HEK293 (cell line): Measurements from ENCODE around the gene TSTD2.
A peak's percentile ranks its signal among the peaks of the same experiment; 100 is the strongest.

Source experiments
- CTCF ChIA-PET: fragments of 350-600 bp; formaldehyde crosslinking; extraction: SDS; loops from one replicate; lab custom pipeline; 2021; ENCODE audit warnings: antibody characterized with exemption; lab: Yijun Ruan, JAX
- POLR2A ChIA-PET: fragments of 300-600 bp; formaldehyde crosslinking; extraction: SDS; loops from one replicate; lab custom pipeline; 2020; ENCODE audit warnings: antibody characterized with exemption, inconsistent platforms; lab: Yijun Ruan, JAX
- H3K27ac ChIP-seq: fragments of 200-500 bp; sonication (Bioruptor generic); 2 replicates; pipeline ENCODE4 v1.5.1; 2014; ENCODE audit warnings: low read depth, low read length, control low read depth, inconsistent platforms; ENCODE audit errors: extremely low read depth
- H3K36me3 ChIP-seq, 2 experiments: fragments of 200-500 bp in 1 of 2; sonication (Bioruptor generic) in 1 of 2; 1 replicate in 1 of 2; 2 replicates in 1 of 2; pipeline ENCODE4 v1.5.1; 2014 to 2017; ENCODE audit warnings: inconsistent platforms in 2 of 2, low read length in 2 of 2; ENCODE audit not compliant: control insufficient read depth in 2 of 2, insufficient read depth in 1 of 2
- H3K4me1 ChIP-seq: fragments of 200-500 bp; sonication (Bioruptor generic); 2 replicates; pipeline ENCODE4 v1.5.1; 2014; ENCODE audit warnings: mild to moderate bottlenecking, low read length, inconsistent platforms; ENCODE audit not compliant: control insufficient read depth, insufficient read depth
- H3K4me3 ChIP-seq: 2 replicates; pipeline ENCODE4 v1.5.1; 2011; ENCODE audit warnings: low read depth, mild to moderate bottlenecking, control low read depth, low read length, moderate library complexity
- H3K9me3 ChIP-seq: fragments of 200-500 bp; sonication (Bioruptor generic); 2 replicates; pipeline ENCODE4 v1.5.1; 2014; ENCODE audit warnings: low read depth, low read length, inconsistent platforms; ENCODE audit not compliant: control insufficient read depth, insufficient read depth
- HOXC10 ChIP-seq: sonication (generic); formaldehyde crosslinking; IDR thresholded peaks from 2 replicates; pipeline ENCODE4 v1.8.1; 2023; ENCODE audit warnings: mild to moderate bottlenecking, missing genetic modification reagents
- KLF9 ChIP-seq: fragments of 450-650 bp; formaldehyde crosslinking; IDR thresholded peaks from 2 replicates; pipeline ENCODE4 v1.5.1; 2016; ENCODE audit warnings: missing biosample characterization, missing genetic modification characterization, low read depth
- ZBTB48 ChIP-seq: fragments of 450-650 bp; formaldehyde crosslinking; IDR thresholded peaks from 2 replicates; pipeline ENCODE4 v1.5.1; 2016; ENCODE audit warnings: missing biosample characterization, missing genetic modification characterization
- ZNF112 ChIP-seq: fragments of 450-650 bp; formaldehyde crosslinking; IDR thresholded peaks from 2 replicates; pipeline ENCODE4 v1.5.0; 2017; ENCODE audit warnings: missing biosample characterization, missing genetic modification characterization
- ZNF121 ChIP-seq: fragments of 450-650 bp; formaldehyde crosslinking; IDR thresholded peaks from 2 replicates; pipeline ENCODE4 v1.5.1; 2016; ENCODE audit warnings: missing biosample characterization, missing genetic modification characterization
- ZNF157 ChIP-seq: fragments of 450-650 bp; formaldehyde crosslinking; IDR thresholded peaks from 2 replicates; pipeline ENCODE4 v1.5.1; 2016; ENCODE audit warnings: missing biosample characterization, missing genetic modification characterization
- ZNF174 ChIP-seq: fragments of 450-650 bp; formaldehyde crosslinking; IDR thresholded peaks from 2 replicates; pipeline ENCODE4 v1.5.0; 2017; ENCODE audit warnings: missing biosample characterization, mild to moderate bottlenecking, missing genetic modification characterization
- ZNF175 ChIP-seq: fragments of 450-650 bp; formaldehyde crosslinking; IDR thresholded peaks from 2 replicates; pipeline ENCODE4 v1.5.1; 2016; ENCODE audit warnings: missing biosample characterization, missing genetic modification characterization
- ZNF549 ChIP-seq: fragments of 450-650 bp; IDR thresholded peaks from 2 replicates; pipeline ENCODE4 v1.5.1; 2018; ENCODE audit warnings: missing biosample characterization, missing genetic modification characterization, mild to moderate bottlenecking, inconsistent platforms, moderate library complexity
- ZNF654 ChIP-seq: fragments of 450-650 bp; formaldehyde crosslinking; IDR thresholded peaks from 2 replicates; pipeline ENCODE4 v1.5.1; 2016; ENCODE audit warnings: low read depth, missing biosample characterization, missing genetic modification characterization
- ZNF660 ChIP-seq: fragments of 450-650 bp; IDR thresholded peaks from 2 replicates; pipeline ENCODE4 v1.5.1; 2018; ENCODE audit warnings: missing biosample characterization, mild to moderate bottlenecking, missing genetic modification characterization
- ZNF664 ChIP-seq: fragments of 450-650 bp; formaldehyde crosslinking; IDR thresholded peaks from 2 replicates; pipeline ENCODE4 v1.5.1; 2016; ENCODE audit warnings: missing biosample characterization, missing genetic modification characterization
- ZNF692 ChIP-seq: fragments of 450-650 bp; formaldehyde crosslinking; IDR thresholded peaks from 2 replicates; pipeline ENCODE4 v1.5.1; 2016; ENCODE audit warnings: missing biosample characterization, missing genetic modification characterization
- TF ChIP-seq, protein P1 (sequence below): fragments of 450-650 bp; formaldehyde crosslinking; optimal IDR thresholded peaks from 2 replicates; pipeline ENCODE3; 2016; ENCODE audit warnings: missing biosample characterization, mild to moderate bottlenecking, missing genetic modification characterization
- TF ChIP-seq, protein P2 (sequence below): fragments of 450-650 bp; formaldehyde crosslinking; IDR thresholded peaks from 2 replicates; pipeline ENCODE4 v1.5.1; 2016; ENCODE audit warnings: missing biosample characterization, missing genetic modification characterization
- TF ChIP-seq, protein P3 (sequence below): fragments of 450-650 bp; formaldehyde crosslinking; IDR thresholded peaks from 2 replicates; pipeline ENCODE4 v1.5.1; 2017; ENCODE audit warnings: missing biosample characterization, missing genetic modification characterization
- TF ChIP-seq, protein P4 (sequence below): fragments of 450-650 bp; formaldehyde crosslinking; IDR thresholded peaks from 2 replicates; pipeline ENCODE4 v1.5.1; 2016; ENCODE audit warnings: missing biosample characterization, missing genetic modification characterization
- TF ChIP-seq, protein P5 (sequence below): fragments of 450-650 bp; formaldehyde crosslinking; IDR thresholded peaks from 2 replicates; pipeline ENCODE4 v1.5.1; 2016; ENCODE audit warnings: missing biosample characterization, missing genetic modification characterization
- TF ChIP-seq, protein P6 (sequence below): fragments of 450-650 bp; formaldehyde crosslinking; IDR thresholded peaks from 2 replicates; pipeline ENCODE4 v1.5.1; 2017; ENCODE audit warnings: missing biosample characterization, missing genetic modification characterization

TSTD2 gene

DNA sequence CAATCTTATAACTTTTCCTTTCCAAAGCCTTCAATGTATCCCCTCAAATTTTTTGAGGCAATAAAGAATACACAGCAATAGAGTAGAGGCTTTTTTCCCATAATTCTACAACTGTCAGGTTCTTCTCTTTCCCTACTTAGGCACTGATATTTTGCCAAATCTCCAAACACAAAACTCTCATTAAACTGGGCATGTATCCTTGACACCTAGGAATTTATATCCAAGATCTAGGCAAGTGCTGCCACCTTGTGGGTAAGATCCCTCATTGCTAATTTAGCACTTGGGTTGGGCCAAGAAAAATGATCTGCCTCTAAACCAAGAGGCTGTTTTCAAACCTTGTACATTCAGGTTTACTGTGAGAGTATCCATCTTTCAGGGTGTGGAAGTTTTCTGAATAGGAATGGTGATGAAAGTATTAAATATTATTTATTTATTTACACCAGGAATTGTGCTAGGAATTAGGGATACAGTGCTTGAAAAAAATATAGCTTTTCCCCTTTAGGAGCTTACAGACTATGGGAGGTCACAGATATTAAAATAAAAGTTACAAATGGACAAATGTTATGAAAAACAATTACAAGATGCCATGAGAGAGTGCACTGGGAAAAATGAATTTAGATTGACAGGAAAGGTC, 17.6 kb downstream of the TSTD2 start:
- ChIA-PET POLR2A (interaction anchor here (0.6 to 1.0 kb wide), 2 partner anchors 18 kb away, joined by 3 to 7 read pairs; partner anchors contain the start of genes NCBP1 and TSTD2), CTCF (interaction anchor here (0.6 to 13.2 kb wide), 59 partner anchors 9 to 1465 kb away, joined by 3 to 255 read pairs (median 4); partner anchors contain the start of genes TDRD7, TMOD1, TSTD2 and XPA)
- Histone ChIP-seq H3K27ac (no peak overlapping the region), H3K4me3 (no peak overlapping the region), H3K36me3 (peaks cover 0 to 70% of the 10 kb centered on the region in 2 experiments; a peak in 2 of 3 replicates), H3K4me1 (no peaks in the 10 kb centered on the region), H3K9me3 (no peaks in the 10 kb centered on the region)
- no peak for TF ChIP-seq ZNF174 (tag by site-specific recombination)
- TF ChIP-seq ZNF175 = no peak
- no peak for TF ChIP-seq ZNF549 (tag by site-specific recombination)
- TF ChIP-seq, protein P1, sequence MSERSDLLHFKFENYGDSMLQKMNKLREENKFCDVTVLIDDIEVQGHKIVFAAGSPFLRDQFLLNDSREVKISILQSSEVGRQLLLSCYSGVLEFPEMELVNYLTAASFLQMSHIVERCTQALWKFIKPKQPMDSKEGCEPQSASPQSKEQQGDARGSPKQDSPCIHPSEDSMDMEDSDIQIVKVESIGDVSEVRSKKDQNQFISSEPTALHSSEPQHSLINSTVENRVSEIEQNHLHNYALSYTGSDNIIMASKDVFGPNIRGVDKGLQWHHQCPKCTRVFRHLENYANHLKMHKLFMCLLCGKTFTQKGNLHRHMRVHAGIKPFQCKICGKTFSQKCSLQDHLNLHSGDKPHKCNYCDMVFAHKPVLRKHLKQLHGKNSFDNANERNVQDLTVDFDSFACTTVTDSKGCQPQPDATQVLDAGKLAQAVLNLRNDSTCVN (tag by site-specific recombination) = no peak
- TF ChIP-seq, protein P2, sequence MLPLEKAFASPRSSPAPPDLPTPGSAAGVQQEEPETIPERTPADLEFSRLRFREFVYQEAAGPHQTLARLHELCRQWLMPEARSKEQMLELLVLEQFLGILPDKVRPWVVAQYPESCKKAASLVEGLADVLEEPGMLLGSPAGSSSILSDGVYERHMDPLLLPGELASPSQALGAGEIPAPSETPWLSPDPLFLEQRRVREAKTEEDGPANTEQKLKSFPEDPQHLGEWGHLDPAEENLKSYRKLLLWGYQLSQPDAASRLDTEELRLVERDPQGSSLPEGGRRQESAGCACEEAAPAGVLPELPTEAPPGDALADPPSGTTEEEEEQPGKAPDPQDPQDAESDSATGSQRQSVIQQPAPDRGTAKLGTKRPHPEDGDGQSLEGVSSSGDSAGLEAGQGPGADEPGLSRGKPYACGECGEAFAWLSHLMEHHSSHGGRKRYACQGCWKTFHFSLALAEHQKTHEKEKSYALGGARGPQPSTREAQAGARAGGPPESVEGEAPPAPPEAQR = no peak
- no peak for TF ChIP-seq ZNF692
- no peak for TF ChIP-seq ZBTB48 (tag by site-specific recombination)
- TF ChIP-seq ZNF660 (tag by site-specific recombination) = 0 out of 2 replicates have a peak, but pooled peaks have one; percentile 48
- TF ChIP-seq ZNF121 (tag by site-specific recombination) = peak; percentile 18; the same call in 1 of the 2 replicates
- TF ChIP-seq, protein P3, sequence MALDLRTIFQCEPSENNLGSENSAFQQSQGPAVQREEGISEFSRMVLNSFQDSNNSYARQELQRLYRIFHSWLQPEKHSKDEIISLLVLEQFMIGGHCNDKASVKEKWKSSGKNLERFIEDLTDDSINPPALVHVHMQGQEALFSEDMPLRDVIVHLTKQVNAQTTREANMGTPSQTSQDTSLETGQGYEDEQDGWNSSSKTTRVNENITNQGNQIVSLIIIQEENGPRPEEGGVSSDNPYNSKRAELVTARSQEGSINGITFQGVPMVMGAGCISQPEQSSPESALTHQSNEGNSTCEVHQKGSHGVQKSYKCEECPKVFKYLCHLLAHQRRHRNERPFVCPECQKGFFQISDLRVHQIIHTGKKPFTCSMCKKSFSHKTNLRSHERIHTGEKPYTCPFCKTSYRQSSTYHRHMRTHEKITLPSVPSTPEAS (tag by site-specific recombination) = no peak
- no peak for TF ChIP-seq ZNF112 (tag by site-specific recombination)
- TF ChIP-seq ZNF157 (tag by site-specific recombination) = no peak
- TF ChIP-seq, protein P4, sequence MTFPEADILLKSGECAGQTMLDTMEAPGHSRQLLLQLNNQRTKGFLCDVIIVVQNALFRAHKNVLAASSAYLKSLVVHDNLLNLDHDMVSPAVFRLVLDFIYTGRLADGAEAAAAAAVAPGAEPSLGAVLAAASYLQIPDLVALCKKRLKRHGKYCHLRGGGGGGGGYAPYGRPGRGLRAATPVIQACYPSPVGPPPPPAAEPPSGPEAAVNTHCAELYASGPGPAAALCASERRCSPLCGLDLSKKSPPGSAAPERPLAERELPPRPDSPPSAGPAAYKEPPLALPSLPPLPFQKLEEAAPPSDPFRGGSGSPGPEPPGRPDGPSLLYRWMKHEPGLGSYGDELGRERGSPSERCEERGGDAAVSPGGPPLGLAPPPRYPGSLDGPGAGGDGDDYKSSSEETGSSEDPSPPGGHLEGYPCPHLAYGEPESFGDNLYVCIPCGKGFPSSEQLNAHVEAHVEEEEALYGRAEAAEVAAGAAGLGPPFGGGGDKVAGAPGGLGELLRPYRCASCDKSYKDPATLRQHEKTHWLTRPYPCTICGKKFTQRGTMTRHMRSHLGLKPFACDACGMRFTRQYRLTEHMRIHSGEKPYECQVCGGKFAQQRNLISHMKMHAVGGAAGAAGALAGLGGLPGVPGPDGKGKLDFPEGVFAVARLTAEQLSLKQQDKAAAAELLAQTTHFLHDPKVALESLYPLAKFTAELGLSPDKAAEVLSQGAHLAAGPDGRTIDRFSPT (tag by site-specific recombination) = no peak
- no peak for TF ChIP-seq ZNF664 (tag by site-specific recombination)
- TF ChIP-seq ZNF654 (tag by site-specific recombination) = peak; percentile 89
- TF ChIP-seq, protein P5, sequence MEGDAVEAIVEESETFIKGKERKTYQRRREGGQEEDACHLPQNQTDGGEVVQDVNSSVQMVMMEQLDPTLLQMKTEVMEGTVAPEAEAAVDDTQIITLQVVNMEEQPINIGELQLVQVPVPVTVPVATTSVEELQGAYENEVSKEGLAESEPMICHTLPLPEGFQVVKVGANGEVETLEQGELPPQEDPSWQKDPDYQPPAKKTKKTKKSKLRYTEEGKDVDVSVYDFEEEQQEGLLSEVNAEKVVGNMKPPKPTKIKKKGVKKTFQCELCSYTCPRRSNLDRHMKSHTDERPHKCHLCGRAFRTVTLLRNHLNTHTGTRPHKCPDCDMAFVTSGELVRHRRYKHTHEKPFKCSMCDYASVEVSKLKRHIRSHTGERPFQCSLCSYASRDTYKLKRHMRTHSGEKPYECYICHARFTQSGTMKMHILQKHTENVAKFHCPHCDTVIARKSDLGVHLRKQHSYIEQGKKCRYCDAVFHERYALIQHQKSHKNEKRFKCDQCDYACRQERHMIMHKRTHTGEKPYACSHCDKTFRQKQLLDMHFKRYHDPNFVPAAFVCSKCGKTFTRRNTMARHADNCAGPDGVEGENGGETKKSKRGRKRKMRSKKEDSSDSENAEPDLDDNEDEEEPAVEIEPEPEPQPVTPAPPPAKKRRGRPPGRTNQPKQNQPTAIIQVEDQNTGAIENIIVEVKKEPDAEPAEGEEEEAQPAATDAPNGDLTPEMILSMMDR (tag by site-specific recombination) = 0 out of 2 replicates have a peak, but pooled peaks have one; percentile 43
- TF ChIP-seq KLF9 (tag by site-specific recombination) = no peak
- TF ChIP-seq, protein P6, sequence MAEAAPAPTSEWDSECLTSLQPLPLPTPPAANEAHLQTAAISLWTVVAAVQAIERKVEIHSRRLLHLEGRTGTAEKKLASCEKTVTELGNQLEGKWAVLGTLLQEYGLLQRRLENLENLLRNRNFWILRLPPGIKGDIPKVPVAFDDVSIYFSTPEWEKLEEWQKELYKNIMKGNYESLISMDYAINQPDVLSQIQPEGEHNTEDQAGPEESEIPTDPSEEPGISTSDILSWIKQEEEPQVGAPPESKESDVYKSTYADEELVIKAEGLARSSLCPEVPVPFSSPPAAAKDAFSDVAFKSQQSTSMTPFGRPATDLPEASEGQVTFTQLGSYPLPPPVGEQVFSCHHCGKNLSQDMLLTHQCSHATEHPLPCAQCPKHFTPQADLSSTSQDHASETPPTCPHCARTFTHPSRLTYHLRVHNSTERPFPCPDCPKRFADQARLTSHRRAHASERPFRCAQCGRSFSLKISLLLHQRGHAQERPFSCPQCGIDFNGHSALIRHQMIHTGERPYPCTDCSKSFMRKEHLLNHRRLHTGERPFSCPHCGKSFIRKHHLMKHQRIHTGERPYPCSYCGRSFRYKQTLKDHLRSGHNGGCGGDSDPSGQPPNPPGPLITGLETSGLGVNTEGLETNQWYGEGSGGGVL (tag by site-specific recombination) = no peak
- TF ChIP-seq HOXC10 (CRISPR knock-in tag) = no peak
